Activated CD4-positive, CD25-positive, alpha-beta regulatory T cell treated with anti-CD3 and anti-CD28 coated beads, Interleukin-2, amount 50 U/mL, for 72 hours (primary cell): ENCODE measurements around the gene BCAP31.

Experiments
- DNase-seq: peaks from one replicate; pipeline ENCODE4 v3.0.0; 2021

The BCAP31 gene

GRCh38 chrX:153724252-153725038, at the start of gene BCAP31, which contains the start of gene ABCD1:
Gene BCAP31, minus strand, starts transcription at chrX:153724387. Its CDS starts 1,143 bp downstream, at chrX:153723244.
Gene ABCD1, plus strand, starts transcription at chrX:153724856. Its CDS starts 411 bp downstream, at chrX:153725267.
- DNase-seq = peak; percentile 88

- peak; percentile 27 for DNase-seq
These were observed 49.0 kb upstream of the BCAP31 start for GRCh38 chrX:153773218-153773611.

- peak; percentile 25 for DNase-seq
These were observed 48.4 kb upstream of the BCAP31 start for GRCh38 chrX:153772316-153773217.

- peak; percentile 26 for DNase-seq
These were observed 47.5 kb upstream of the BCAP31 start for GRCh38 chrX:153771415-153772315.

- DNase-seq = no peak
These were observed 46.6 kb upstream of the BCAP31 start for GRCh38 chrX:153770601-153771414.

GRCh38 chrX:153769865-153770600, 45.8 kb upstream of the BCAP31 start:
- peak; percentile 25 for DNase-seq

- peak; percentile 25 for DNase-seq
These were observed 45.1 kb upstream of the BCAP31 start for GRCh38 chrX:153769158-153769864.

GRCh38 chrX:153768311-153769157, 44.3 kb upstream of the BCAP31 start:
- peak; percentile 27 for DNase-seq

GRCh38 chrX:153767674-153768055, 43.5 kb upstream of the BCAP31 start:
- peak; percentile 27 for DNase-seq

- DNase-seq = peak; percentile 27
These were observed 42.9 kb upstream of the BCAP31 start for GRCh38 chrX:153766871-153767673.

- peak; percentile 29 for DNase-seq
These were observed 42.1 kb upstream of the BCAP31 start for GRCh38 chrX:153766098-153766817.

GRCh38 chrX:153765138-153766079, 41.2 kb upstream of the BCAP31 start:
- DNase-seq = peak; percentile 31

- no peak for DNase-seq
These were observed 40.6 kb upstream of the BCAP31 start for GRCh38 chrX:153764786-153765137.

- DNase-seq = peak; percentile 84
These were observed 40.0 kb upstream of the BCAP31 start, which contains the start of gene PLXNB3 for GRCh38 chrX:153763989-153764755. Gene PLXNB3, plus strand, starts transcription at chrX:153764249. Its CDS starts 1,287 bp downstream, at chrX:153765536.

- DNase-seq = peak; percentile 28
These were observed 39.2 kb upstream of the BCAP31 start for GRCh38 chrX:153763298-153763932.
